Natural killer cell (primary cell): ENCODE results near the gene TUBD1. TPM values are rescaled to one million over a fixed set of nuclear protein-coding genes. Genes with fewer than 3 reads are reported as not detected.

Experiments used
- ATAC-seq, 3 donors: fragments of 150-1000 bp in 2 of 3; fragments of 200-7000 bp in 1 of 3; cut with Tn5 transposase; 1 replicate in 1 of 3; 2 replicates in 2 of 3; pipeline ENCODE4 v1.10.0; 2021; ENCODE audit warnings: mild to moderate bottlenecking in 2 of 3, moderate library complexity in 2 of 3
- DNase-seq, 2 donors: peaks; one replicate each; pipeline versions ENCODE4 v3.0.0 to v3.0.0-alpha.2; 2013 to 2021; ENCODE audit warnings: mixed read lengths in 1 of 2
- H3K27ac ChIP-seq: one replicate; pipeline ENCODE4 v1.5.1; 2013; ENCODE audit warnings: mild to moderate bottlenecking, low read length
- H3K27me3 ChIP-seq: one replicate; pipeline ENCODE4 v1.6.1; 2013; ENCODE audit warnings: low read length; ENCODE audit not compliant: control insufficient read depth, insufficient read depth
- H3K36me3 ChIP-seq: one replicate; pipeline ENCODE4 v1.6.1; 2013; ENCODE audit warnings: low read length; ENCODE audit not compliant: control insufficient read depth, insufficient read depth
- H3K4me1 ChIP-seq: one replicate; pipeline ENCODE4 v1.6.1; 2013; ENCODE audit warnings: low read length; ENCODE audit not compliant: control insufficient read depth, insufficient read depth
- H3K4me3 ChIP-seq: one replicate; pipeline ENCODE4 v1.5.1; 2013; ENCODE audit warnings: low read length
- H3K9me3 ChIP-seq: one replicate; pipeline ENCODE4 v1.6.1; 2013; ENCODE audit warnings: low read length; ENCODE audit not compliant: control insufficient read depth, insufficient read depth
- H3K27ac Mint-ChIP-seq, 2 donors: one replicate each; pipeline ENCODE4 v1.8.0; 2022; ENCODE audit warnings: mild to moderate bottlenecking in 2 of 2, mixed read lengths in 2 of 2, moderate library complexity in 1 of 2
- H3K27me3 Mint-ChIP-seq, 2 donors: one replicate each; pipeline ENCODE4 v1.8.0; 2022; ENCODE audit warnings: low read depth in 2 of 2, mixed read lengths in 2 of 2
- H3K36me3 Mint-ChIP-seq: one replicate; pipeline ENCODE4 v1.8.0; 2022; ENCODE audit warnings: mixed read lengths
- H3K4me1 Mint-ChIP-seq, 2 donors: one replicate each; pipeline ENCODE4 v1.8.0; 2022; ENCODE audit warnings: mixed read lengths in 2 of 2
- H3K4me3 Mint-ChIP-seq: one replicate; pipeline ENCODE4 v1.8.0; 2022; ENCODE audit warnings: mild to moderate bottlenecking, moderate library complexity, mixed read lengths
- H3K9me3 Mint-ChIP-seq, 2 donors: one replicate each; pipeline ENCODE4 v1.8.0; 2022; ENCODE audit warnings: mixed read lengths in 2 of 2
- WGBS: methylation state at CpG from one replicate; pipeline ENCODE4 v1.1.7; 2013; ENCODE audit warnings: missing lambda C conversion rate; ENCODE audit not compliant: insufficient coverage; 5-methylcytosine and 5-hydroxymethylcytosine counted together
- intact Hi-C: fragments of 100-400 bp; cut with micrococcal nuclease; formaldehyde crosslinking; loops from one replicate; pipeline ENCODE4 v1.14.2; 2022
- total RNA-seq, 4 donors: library from RNA; stranded (reverse); fragments of 120-200 nt in 1 of 4; gene quantifications; one replicate each; pipeline versions ENCODE4 v1.2.3 to v1.2.4, GENCODE V29; 2013 to 2022
- TF ChIP-seq, protein P1 (sequence below): fragments of 200-600 bp; IDR thresholded peaks from one replicate; pipeline ENCODE4 v1.8.0; 2022; ENCODE audit warnings: antibody characterized with exemption

Gene TUBD1
- total RNA-seq, 3 donors from 2014 or later (not counting 1 experiment from before 2014, with no cell fraction given): 8.4 to 9.0 (median 8.4) TPM

- H3K36me3 Mint-ChIP-seq: peaks cover 7% of the 10 kb centered on the region
- H3K4me1 Mint-ChIP-seq: peaks cover 13 to 17% of the 10 kb centered on the region in 2 donors
- H3K9me3 ChIP-seq: no peaks in the 10 kb centered on the region
- no peak overlapping the region for H3K27ac ChIP-seq
- H3K27ac Mint-ChIP-seq: no peak overlapping the region
- intact Hi-C loops: no loop called here
- WGBS: 100% methylated on average over 1 of the region's 1 CpG
- peaks cover 8% of the 10 kb centered on the region for H3K4me1 ChIP-seq
- H3K27me3 ChIP-seq: no peaks in the 10 kb centered on the region
- no peak for DNase-seq
- H3K27me3 Mint-ChIP-seq: no peaks in the 10 kb centered on the region
- TF ChIP-seq, protein P1, sequence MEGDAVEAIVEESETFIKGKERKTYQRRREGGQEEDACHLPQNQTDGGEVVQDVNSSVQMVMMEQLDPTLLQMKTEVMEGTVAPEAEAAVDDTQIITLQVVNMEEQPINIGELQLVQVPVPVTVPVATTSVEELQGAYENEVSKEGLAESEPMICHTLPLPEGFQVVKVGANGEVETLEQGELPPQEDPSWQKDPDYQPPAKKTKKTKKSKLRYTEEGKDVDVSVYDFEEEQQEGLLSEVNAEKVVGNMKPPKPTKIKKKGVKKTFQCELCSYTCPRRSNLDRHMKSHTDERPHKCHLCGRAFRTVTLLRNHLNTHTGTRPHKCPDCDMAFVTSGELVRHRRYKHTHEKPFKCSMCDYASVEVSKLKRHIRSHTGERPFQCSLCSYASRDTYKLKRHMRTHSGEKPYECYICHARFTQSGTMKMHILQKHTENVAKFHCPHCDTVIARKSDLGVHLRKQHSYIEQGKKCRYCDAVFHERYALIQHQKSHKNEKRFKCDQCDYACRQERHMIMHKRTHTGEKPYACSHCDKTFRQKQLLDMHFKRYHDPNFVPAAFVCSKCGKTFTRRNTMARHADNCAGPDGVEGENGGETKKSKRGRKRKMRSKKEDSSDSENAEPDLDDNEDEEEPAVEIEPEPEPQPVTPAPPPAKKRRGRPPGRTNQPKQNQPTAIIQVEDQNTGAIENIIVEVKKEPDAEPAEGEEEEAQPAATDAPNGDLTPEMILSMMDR: no peak
- no peaks in the 10 kb centered on the region for H3K9me3 Mint-ChIP-seq
- H3K4me3 Mint-ChIP-seq: no peak overlapping the region
- no peak overlapping the region for H3K4me3 ChIP-seq
- H3K36me3 ChIP-seq: peaks cover 17% of the 10 kb centered on the region
- no peak for ATAC-seq
Observed at GRCh38 chr17:59811209-59811608, 81.5 kb downstream of the TUBD1 start.

- Mint-ChIP-seq H3K4me1 (peaks cover 13 to 17% of the 10 kb centered on the region in 2 donors), H3K36me3 (peaks cover 7% of the 10 kb centered on the region), H3K9me3 (no peaks in the 10 kb centered on the region), H3K27ac (no peak overlapping the region), H3K4me3 (no peak overlapping the region), H3K27me3 (no peaks in the 10 kb centered on the region)
- H3K4me1 ChIP-seq: peaks cover 8% of the 10 kb centered on the region
- no peaks in the 10 kb centered on the region for H3K9me3 ChIP-seq
- peaks cover 14% of the 10 kb centered on the region for H3K36me3 ChIP-seq
- no CpG with 5 or more reads among the region's 1 CpG for WGBS
- H3K27ac ChIP-seq: no peak overlapping the region
- no peaks in the 10 kb centered on the region for H3K27me3 ChIP-seq
- DNase-seq: no peak
- H3K4me3 ChIP-seq: no peak overlapping the region
- intact Hi-C loops: no loop called here
- TF ChIP-seq, protein P1: no peak
- no peak for ATAC-seq
Observed at GRCh38 chr17:59810894-59811153, 81.9 kb downstream of the TUBD1 start.

Other genes with a start within 250 kb of the TUBD1 start
- gene PTRH2, start 185.5 kb downstream of the TUBD1 start, total RNA-seq: 10 to 100 TPM in 1 of 3 donors, 1 to 10 TPM in 2; 5.9 to 10.5 (median 6.6) TPM
- 100 to 1,000 TPM; 136 to 175 (median 162) TPM for gene VMP1, start 185.3 kb downstream of the TUBD1 start, total RNA-seq
- 10 to 100 TPM; 70.6 to 85.0 (median 78.2) TPM for gene RPS6KB1, start 178 bp upstream of the TUBD1 start, total RNA-seq
- 10 to 100 TPM; 37.5 to 54.5 (median 39.3) TPM for gene RNFT1, start 71.8 kb upstream of the TUBD1 start, total RNA-seq
- 10 to 100 TPM; 10.3 to 19.3 (median 15.3) TPM for gene HEATR6, start 186.0 kb upstream of the TUBD1 start, total RNA-seq